Calu3 (cell line): ENCODE results near the gene TNRC18. TPM values are rescaled to one million over a fixed set of nuclear protein-coding genes. Genes with fewer than 3 reads are reported as not detected.
"Not testable (repeated sequence)": the region's sequence is repeated elsewhere in the genome, so short reads cannot be mapped to it uniquely, and the experiment has no call there.

Source experiments
- BruUV-seq: library from RNA; stranded (reverse); fragments of 400-500 nt; replicated peaks from 2 replicates; lab custom pipeline; 2021; lab: Mats Ljungman, UMichigan
- CTCF ChIA-PET: fragments of 300-600 bp; sonication (Branson Sonifier 250); formaldehyde crosslinking; loops from one replicate; lab custom pipeline; 2022; ENCODE audit warnings: antibody characterized with exemption; lab: Charles Lee
- DNase-seq: peaks from one replicate; pipeline ENCODE4 v3.0.0; 2022
- H3K27ac Mint-ChIP-seq: one replicate; pipeline ENCODE4 v1.8.0; 2022; ENCODE audit warnings: mixed read lengths; ENCODE audit not compliant: unreplicated experiment
- H3K27me3 Mint-ChIP-seq: one replicate; pipeline ENCODE4 v1.8.0; 2022; ENCODE audit warnings: mixed read lengths; ENCODE audit not compliant: unreplicated experiment
- H3K36me3 Mint-ChIP-seq: one replicate; pipeline ENCODE4 v1.8.0; 2022; ENCODE audit warnings: mild to moderate bottlenecking, moderate library complexity, mixed read lengths; ENCODE audit not compliant: insufficient read depth, unreplicated experiment
- H3K4me1 Mint-ChIP-seq: one replicate; pipeline ENCODE4 v1.8.0; 2022; ENCODE audit warnings: mild to moderate bottlenecking, low read depth, mixed read lengths; ENCODE audit not compliant: unreplicated experiment
- H3K4me3 Mint-ChIP-seq: one replicate; pipeline ENCODE4 v1.8.0; 2022; ENCODE audit warnings: mild to moderate bottlenecking, low read depth, moderate library complexity, mixed read lengths; ENCODE audit not compliant: unreplicated experiment
- H3K9me3 Mint-ChIP-seq: one replicate; pipeline ENCODE4 v1.8.0; 2022; ENCODE audit warnings: low read depth, mixed read lengths; ENCODE audit not compliant: unreplicated experiment
- intact Hi-C: fragments of 100-400 bp; cut with micrococcal nuclease; formaldehyde crosslinking; loops from one replicate; pipeline ENCODE4 v1.10.0; 2022; ENCODE audit not compliant: unreplicated experiment
- total RNA-seq: library from RNA; stranded (reverse); gene quantifications from 2 replicates; pipeline ENCODE4 v1.2.3, GENCODE V29; 2022
- TF ChIP-seq, protein P1 (sequence below): fragments of 200-600 bp; IDR thresholded peaks from one replicate; pipeline ENCODE4 v1.8.0; 2022; ENCODE audit warnings: antibody characterized with exemption; ENCODE audit not compliant: unreplicated experiment

Gene TNRC18
- total RNA-seq, 1 experiment from 2014 or later = 213 TPM

DNA sequence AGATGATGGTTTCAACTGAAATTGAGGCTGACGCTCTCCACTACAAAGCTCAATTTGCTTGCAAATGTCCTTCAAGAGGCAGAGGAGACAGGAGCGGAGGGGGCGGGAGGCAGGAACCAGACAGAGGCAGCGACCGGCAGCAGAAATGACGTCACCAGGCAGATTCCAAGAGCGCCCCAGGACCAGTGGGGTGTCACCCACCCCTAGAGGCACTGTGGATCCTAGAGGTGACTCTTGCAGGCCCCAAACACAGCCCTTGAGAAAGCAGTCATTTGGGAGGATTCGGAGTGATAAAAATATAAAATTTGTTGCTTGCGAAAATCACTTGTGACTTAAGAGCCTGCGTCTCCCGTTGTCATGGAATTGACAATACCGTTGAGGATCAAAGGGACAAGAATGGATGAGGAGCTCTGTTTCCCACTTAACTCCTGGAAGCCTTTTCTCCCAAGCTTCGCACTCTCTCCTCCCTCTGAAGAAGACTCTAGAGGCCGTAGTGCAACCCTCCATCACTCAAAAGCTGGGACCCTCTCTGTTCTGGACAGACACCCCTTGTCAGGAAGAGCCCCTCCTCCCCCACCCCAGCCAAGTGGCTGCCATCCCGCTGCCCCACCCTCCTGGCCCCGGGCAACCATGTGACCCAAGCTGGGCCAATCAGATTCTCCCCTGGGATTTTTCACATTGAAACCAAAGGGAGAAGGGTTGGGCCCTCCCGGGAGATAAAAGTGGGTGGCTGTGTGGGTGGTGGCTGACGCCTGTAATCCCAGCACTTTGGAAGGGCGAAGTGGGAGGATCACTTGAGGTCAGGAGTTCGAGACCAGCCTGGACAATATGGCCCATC lies 157.2 kb downstream of the TNRC18 start:
- no peak for DNase-seq
- H3K4me3 Mint-ChIP-seq = no peak overlapping the region
- BruUV-seq = no TSS peak
- peaks cover 9% of the 10 kb centered on the region for H3K4me1 Mint-ChIP-seq
- no peaks in the 10 kb centered on the region for H3K9me3 Mint-ChIP-seq
- peaks cover 81% of the 10 kb centered on the region for H3K27me3 Mint-ChIP-seq
- CTCF ChIA-PET = interaction anchor here (0.5 kb wide), 1 partner anchor 308 kb away, joined by 4 read pairs; no protein-coding TSS in a partner anchor
- intact Hi-C loops = no loop called here
- TF ChIP-seq, protein P1, sequence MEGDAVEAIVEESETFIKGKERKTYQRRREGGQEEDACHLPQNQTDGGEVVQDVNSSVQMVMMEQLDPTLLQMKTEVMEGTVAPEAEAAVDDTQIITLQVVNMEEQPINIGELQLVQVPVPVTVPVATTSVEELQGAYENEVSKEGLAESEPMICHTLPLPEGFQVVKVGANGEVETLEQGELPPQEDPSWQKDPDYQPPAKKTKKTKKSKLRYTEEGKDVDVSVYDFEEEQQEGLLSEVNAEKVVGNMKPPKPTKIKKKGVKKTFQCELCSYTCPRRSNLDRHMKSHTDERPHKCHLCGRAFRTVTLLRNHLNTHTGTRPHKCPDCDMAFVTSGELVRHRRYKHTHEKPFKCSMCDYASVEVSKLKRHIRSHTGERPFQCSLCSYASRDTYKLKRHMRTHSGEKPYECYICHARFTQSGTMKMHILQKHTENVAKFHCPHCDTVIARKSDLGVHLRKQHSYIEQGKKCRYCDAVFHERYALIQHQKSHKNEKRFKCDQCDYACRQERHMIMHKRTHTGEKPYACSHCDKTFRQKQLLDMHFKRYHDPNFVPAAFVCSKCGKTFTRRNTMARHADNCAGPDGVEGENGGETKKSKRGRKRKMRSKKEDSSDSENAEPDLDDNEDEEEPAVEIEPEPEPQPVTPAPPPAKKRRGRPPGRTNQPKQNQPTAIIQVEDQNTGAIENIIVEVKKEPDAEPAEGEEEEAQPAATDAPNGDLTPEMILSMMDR = no peak
- H3K27ac Mint-ChIP-seq = no peak overlapping the region
- H3K36me3 Mint-ChIP-seq = no peaks in the 10 kb centered on the region

DNA sequence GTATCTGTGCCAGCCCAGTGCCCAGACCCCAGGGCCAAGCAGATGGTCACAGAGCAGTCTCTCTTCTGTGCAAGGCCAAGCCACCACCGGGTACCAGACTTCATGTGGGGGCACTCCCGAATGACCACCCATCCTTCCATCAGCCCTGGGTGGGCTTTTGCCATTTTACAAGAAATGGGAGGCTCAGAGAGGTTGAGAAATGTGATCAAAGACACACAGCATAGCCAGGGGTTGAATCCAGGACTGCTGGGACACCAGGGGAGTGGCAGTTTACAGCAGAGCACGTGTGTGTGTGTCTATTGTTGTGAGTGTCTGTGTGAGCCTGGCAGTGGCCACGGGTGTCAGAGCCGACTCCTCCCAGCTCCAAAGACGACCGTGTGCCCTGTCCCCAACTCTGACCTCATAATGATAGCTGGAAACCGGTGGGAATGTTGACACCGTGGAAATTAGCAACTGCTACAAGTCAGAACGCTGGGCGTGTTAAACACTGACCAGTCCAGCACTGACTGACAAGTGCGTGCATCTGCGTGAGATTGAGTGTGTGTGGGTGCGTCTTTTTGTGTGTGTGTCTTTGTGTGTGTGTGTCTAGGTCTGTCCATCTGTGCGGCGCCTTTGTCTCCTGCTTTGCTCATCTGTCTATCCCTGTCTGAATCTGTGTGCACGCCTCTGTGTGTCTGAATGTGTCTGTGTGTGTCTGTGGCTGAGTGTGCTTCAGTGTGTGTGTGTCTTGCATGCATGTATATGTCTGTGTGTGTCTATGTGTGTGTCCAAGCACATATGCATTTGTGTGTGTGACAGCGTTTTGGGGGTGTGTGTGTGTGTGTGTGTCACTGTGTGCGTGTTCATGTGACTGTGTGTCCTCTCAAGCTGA lies 158.1 kb downstream of the TNRC18 start:
- BruUV-seq = no TSS peak
- no peak overlapping the region for H3K27ac Mint-ChIP-seq
- no peaks in the 10 kb centered on the region for H3K9me3 Mint-ChIP-seq
- TF ChIP-seq, protein P1 = no peak
- no peak overlapping the region for H3K4me3 Mint-ChIP-seq
- CTCF ChIA-PET = interaction anchor here (0.5 kb wide), 1 partner anchor 309 kb away, joined by 4 read pairs; no protein-coding TSS in a partner anchor
- peaks cover 72% of the 10 kb centered on the region for H3K27me3 Mint-ChIP-seq
- no peak for DNase-seq
- no peaks in the 10 kb centered on the region for H3K36me3 Mint-ChIP-seq
- intact Hi-C loops = no loop called here
- H3K4me1 Mint-ChIP-seq = peaks cover 9% of the 10 kb centered on the region

DNA sequence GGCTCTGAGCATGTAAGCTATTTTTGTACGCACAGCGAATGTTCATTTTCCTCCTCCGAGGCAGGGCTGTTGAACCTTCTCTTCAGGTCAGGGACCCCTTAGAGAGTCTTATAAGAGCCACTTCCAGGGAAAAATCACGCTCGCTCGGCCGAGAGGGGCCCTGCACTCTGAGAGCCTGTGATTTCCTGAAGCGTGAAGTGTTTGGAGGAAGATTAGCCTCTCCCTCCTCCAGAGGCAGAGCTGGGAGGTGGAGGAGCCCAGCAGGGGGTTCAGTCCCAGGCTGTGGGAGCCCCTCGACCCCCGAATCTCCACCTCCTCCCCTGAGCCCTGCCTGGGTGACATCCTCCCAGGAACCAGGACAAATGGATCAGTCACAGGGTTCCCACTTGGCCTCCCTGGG lies 160.6 kb downstream of the TNRC18 start:
- BruUV-seq, H3K36me3 Mint-ChIP-seq, CTCF ChIA-PET, intact Hi-C loops, DNase-seq, H3K27ac Mint-ChIP-seq, H3K4me3 Mint-ChIP-seq, H3K4me1 Mint-ChIP-seq, H3K9me3 Mint-ChIP-seq: not testable (repeated sequence)
- H3K27me3 Mint-ChIP-seq = peaks cover 50% of the 10 kb centered on the region

DNA sequence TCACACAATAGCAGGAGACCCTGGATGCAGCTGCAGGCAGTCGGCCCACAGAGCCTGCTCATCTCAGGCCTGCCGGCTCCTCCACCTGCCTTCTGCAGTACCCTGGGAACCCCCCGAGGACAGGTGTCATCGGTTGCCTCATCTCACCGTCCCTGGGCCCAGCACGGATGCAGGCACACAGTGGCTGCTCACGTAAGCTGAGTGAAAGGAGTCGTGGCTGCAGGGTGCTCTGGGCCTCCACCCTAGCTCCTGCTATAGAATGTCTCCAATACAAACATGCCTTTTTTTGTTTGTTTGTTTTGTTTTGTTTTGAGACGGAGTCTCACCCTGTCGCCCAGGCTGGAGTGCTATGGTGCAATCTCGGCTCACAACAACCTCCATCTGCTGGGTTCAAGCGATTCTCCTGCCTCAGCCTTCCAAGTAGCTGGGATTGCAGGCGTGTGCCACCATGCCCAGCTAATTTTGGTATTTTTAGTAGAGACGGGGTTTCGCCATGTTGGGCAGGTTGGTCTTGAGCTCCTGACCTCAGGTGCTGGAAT lies 163.0 kb downstream of the TNRC18 start:
- DNase-seq, H3K4me1 Mint-ChIP-seq, H3K36me3 Mint-ChIP-seq, H3K27ac Mint-ChIP-seq, H3K9me3 Mint-ChIP-seq, intact Hi-C loops, H3K4me3 Mint-ChIP-seq, BruUV-seq: not testable (repeated sequence)
- CTCF ChIA-PET = interaction anchor here (0.6 to 1.2 kb wide), 3 partner anchors 16 to 143 kb away, joined by 3 read pairs; no protein-coding TSS in a partner anchor
- peaks cover 45% of the 10 kb centered on the region for H3K27me3 Mint-ChIP-seq

Other genes with a start within 250 kb of the TNRC18 start
- 69.2 and 75.1 TPM in 2 replicates for gene WIPI2, start 233.6 kb downstream of the TNRC18 start, total RNA-seq
- 1.9 and 2.5 TPM in 2 replicates for gene SLC29A4, start 140.9 kb downstream of the TNRC18 start, total RNA-seq
- gene FBXL18, start 90.0 kb upstream of the TNRC18 start, total RNA-seq = 40.0 and 45.8 TPM in 2 replicates
- 5,869 and 6,282 TPM in 2 replicates for gene ACTB, start 106.8 kb upstream of the TNRC18 start, total RNA-seq
- gene FSCN1, start 169.0 kb upstream of the TNRC18 start, total RNA-seq = 3.9 and 7.6 TPM in 2 replicates